ENCODE measurements around the gene COL27A1.

COL27A1 gene

DNA sequence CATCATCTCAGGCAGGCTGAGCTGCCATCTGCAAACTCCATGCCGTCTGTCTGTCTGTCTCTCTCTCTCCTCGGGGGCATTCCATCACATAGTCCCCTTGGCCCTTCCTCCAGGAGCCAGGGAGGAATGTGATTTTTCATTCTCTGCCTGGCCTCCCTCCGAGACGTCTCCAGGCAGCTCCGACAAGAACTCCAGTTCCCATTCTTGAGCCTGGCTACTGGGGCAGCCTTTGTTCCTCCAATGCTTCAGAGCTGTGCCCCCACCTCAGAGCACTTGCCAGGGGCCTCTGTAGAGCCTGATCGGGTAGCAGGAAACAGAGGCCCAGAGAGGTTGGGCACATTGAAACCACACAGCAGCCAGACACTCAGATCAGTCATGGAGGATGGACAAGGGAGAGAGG, 74.0 kb downstream of the COL27A1 start:
- no peaks in the 10 kb centered on the region for H3K36me3 ChIP-seq (ENCODE audit: insufficient read depth, low read length)

DNA sequence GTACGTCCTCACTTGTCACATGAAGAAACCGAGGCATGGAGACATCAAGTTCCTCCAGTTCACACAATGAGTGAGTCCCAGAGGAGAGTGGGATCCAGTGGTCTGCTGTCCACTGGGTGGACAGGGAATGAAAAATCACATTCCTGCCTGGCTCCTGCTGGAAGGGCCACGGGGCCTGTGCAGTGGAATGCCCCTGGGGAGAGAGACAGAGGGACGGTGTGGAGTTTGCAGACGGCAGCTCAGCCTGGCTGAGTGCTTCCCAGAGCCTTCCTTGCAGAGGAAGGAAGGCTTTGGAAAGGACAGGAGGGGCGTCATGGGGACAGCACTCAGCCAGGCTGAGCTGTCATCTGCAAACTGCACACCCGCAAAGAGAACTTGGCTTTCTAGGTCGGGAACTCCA, 74.7 kb downstream of the COL27A1 start:
- no peaks in the 10 kb centered on the region for H3K36me3 ChIP-seq (ENCODE audit: insufficient read depth, low read length)
- H3K9me3 ChIP-seq (ENCODE audit: control insufficient read depth, insufficient read depth, low read length) = no peaks in the 10 kb centered on the region
- peaks cover 27% of the 10 kb centered on the region for H3K4me1 ChIP-seq (ENCODE audit: insufficient read depth, low read length)
- no peak overlapping the region for H3K9ac ChIP-seq (ENCODE audit: low read depth, low read length)

More for the DNA sequence above, 74.0 kb downstream of the COL27A1 start:
- Histone ChIP-seq H3K4me1 (ENCODE audit: insufficient read depth, low read length) (peaks cover 33% of the 10 kb centered on the region), H3K9ac (ENCODE audit: low read depth, low read length) (no peak overlapping the region), H3K9me3 (ENCODE audit: control insufficient read depth, insufficient read depth, low read length) (no peaks in the 10 kb centered on the region)

DNA sequence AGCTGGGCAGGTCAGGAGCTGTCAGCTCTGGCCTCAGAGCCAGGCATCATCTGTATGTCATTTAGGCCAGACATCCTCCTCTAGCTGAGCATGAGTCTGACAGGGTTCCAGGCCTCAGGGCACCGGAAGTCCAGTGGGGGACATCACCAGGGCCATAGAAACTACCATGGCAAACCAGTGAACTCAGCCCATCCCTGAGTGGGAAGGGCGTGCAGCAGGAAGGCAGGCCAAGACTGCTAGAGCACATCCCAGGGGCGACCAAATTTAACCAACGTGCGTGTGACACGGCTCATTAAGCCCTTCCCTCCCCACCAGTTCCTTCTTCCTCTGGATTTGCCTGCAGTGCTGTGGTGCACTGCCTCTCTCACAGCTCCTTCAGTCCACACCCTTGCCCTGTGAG, 75.9 kb downstream of the COL27A1 start:
- H3K9me3 ChIP-seq (ENCODE audit: control insufficient read depth, insufficient read depth, low read length) = no peaks in the 10 kb centered on the region
- peaks cover 17% of the 10 kb centered on the region; the same call in 1 of the 2 replicates for H3K4me1 ChIP-seq (ENCODE audit: insufficient read depth, low read length)
- no peaks in the 10 kb centered on the region for H3K36me3 ChIP-seq (ENCODE audit: insufficient read depth, low read length)
- H3K9ac ChIP-seq (ENCODE audit: low read depth, low read length) = no peak overlapping the region

DNA sequence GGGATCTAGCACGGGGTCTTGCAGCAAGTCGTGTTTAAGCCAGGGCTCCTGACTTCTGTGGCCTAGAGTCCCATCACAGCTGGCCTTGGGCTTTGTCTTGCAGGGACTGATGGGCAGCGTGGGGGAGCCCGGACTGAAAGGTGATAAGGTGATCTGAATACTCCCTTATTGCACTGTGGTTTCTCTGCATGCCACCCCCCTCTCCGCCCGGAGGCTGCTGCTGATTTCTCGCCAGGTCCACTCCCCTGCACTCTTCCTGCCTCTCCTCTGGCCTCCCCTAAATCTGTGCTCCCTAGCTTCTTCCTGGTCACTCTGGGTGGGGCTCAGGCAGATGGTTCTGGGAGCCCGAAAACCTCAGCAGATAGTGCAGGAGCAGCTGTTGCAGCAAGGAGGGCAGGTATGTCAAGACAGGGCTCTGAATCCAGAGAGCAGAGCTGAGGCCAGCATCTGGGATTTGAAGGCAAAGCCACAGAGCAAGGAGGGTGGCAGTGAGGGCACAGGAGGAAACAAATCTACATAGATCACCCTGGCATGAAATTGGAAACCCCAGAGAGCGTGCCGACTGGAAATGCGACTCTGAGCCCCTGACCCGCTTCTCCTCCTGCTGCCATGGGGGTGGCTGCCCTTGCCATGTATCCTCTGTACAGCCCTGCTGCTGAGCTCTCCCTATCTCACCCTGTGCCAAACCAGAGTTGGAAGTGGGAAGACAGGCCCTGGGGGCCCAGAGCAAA, 76.5 kb downstream of the COL27A1 start:
- H3K36me3 ChIP-seq (ENCODE audit: insufficient read depth, low read length) = no peaks in the 10 kb centered on the region
- H3K4me1 ChIP-seq (ENCODE audit: insufficient read depth, low read length) = peaks cover 17% of the 10 kb centered on the region; the same call in 1 of the 2 replicates
- H3K9me3 ChIP-seq (ENCODE audit: control insufficient read depth, insufficient read depth, low read length) = no peaks in the 10 kb centered on the region
- no peak overlapping the region for H3K9ac ChIP-seq (ENCODE audit: low read depth, low read length)

DNA sequence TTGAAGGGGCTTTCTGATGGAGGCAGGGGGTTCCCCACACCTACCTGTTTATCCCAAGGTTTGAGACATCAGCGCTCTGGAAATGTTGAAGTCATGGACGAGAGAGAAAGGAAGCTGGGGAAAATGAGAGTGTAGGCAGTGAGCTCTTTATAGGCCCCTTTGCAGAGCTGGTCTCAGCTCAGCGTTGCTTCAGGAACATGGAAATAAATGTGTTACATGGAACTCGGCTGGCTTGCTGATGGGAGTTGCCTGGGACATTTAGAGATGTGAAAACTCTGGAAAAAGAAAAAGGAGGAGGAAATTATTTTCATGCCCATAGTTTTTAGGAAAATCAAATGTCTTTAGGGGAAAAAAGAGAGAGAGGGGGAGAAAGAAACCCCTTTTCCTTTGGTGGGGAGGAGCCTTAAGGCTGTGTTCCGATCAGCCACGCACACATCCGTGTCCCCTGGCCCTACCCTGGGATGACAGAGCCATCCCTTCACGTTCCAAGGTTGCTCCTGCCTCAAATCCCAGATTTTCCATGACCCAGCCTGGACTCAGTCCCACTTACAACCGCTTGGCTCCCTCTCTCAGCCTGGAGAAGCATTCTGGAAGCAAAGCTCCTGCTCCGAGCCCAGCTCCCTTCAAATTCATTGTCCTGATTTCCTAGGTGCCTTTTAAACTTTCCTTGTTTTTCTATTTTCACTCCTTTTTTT, 78.3 kb downstream of the COL27A1 start:
- H3K4me1 ChIP-seq (ENCODE audit: insufficient read depth, low read length) = peaks cover 13% of the 10 kb centered on the region; the same call in 1 of the 2 replicates
- no peak overlapping the region for H3K9ac ChIP-seq (ENCODE audit: low read depth, low read length)

DNA sequence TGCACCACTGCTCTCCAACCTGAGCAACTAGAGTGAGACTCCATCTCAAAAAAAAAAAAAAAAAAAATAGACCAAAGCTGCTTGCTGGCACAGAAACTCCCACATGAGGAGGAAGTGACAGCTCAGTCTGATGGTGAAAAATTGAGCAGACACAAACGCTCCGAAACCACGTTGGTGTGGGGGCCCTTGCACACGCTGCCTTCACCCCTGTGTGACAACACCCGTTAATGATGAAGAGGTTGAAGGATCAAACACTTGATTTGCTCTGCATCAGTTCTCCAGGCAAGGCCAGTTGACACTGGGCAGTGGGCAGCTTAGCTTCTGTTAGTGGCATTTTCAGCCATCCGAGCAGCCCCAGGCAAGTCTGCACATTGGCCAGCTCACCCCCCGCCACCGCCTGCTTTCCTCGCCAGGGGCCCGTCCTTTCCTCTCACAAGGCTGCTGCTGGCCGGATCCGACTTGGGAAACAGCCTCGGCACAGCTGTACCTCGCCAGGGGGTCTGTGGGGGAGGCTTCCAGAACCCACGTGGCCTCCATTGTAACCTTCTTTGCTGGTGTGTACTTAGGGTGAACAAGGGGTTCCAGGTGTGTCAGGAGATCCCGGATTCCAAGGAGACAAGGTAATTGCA, 79.8 kb downstream of the COL27A1 start:
- Histone ChIP-seq H3K9ac (ENCODE audit: low read depth, low read length) (no peak overlapping the region), H3K9me3 (ENCODE audit: control insufficient read depth, insufficient read depth, low read length) (no peaks in the 10 kb centered on the region), H3K4me1 (ENCODE audit: insufficient read depth, low read length) (peaks cover 3% of the 10 kb centered on the region; the same call in 1 of the 2 replicates), H3K36me3 (ENCODE audit: insufficient read depth, low read length) (no peaks in the 10 kb centered on the region)

More for the DNA sequence above, 78.3 kb downstream of the COL27A1 start:
- Histone ChIP-seq H3K9me3 (ENCODE audit: control insufficient read depth, insufficient read depth, low read length) (no peaks in the 10 kb centered on the region), H3K36me3 (ENCODE audit: insufficient read depth, low read length) (no peaks in the 10 kb centered on the region)

DNA sequence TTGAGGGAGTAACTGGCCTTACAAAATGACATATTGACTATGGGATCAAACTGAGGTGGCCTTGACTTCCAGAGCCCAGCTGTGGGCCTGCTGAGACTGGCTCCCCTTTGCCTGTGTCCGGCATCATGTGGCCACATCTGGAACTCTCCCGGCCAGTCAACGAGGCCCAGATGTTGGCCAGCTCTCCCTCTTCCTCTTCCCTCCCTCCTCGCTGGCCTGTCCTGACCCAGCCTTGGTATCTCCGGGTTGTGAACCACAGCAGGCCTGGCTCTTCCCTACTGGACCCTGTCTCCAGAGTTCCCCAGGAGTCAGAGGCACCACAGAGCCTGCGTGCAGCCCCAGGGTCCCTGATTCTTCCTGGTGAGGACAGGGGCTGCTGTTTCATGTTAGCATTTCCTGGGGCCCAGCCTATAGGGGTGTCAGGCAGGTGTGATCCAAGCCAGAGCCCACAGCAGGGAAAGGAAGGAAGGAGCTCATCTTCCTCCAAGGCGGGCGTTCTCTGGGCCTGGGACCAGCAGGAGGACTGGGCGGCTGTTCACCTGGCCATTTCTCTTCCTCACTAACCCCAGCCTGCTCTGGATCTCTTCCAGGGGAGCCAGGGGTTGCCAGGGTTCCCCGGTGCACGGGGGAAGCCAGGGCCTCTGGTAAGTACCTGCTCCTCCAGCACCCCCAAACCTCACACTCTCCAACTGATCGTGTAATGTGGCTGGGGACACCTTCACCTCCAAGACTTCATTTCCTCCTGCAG, 81.2 kb downstream of the COL27A1 start:
- H3K9ac ChIP-seq (ENCODE audit: low read depth, low read length) = no peak overlapping the region
- no peaks in the 10 kb centered on the region for H3K36me3 ChIP-seq (ENCODE audit: insufficient read depth, low read length)
- peaks cover 3% of the 10 kb centered on the region; the same call in 1 of the 2 replicates for H3K4me1 ChIP-seq (ENCODE audit: insufficient read depth, low read length)
- no peaks in the 10 kb centered on the region for H3K9me3 ChIP-seq (ENCODE audit: control insufficient read depth, insufficient read depth, low read length)

DNA sequence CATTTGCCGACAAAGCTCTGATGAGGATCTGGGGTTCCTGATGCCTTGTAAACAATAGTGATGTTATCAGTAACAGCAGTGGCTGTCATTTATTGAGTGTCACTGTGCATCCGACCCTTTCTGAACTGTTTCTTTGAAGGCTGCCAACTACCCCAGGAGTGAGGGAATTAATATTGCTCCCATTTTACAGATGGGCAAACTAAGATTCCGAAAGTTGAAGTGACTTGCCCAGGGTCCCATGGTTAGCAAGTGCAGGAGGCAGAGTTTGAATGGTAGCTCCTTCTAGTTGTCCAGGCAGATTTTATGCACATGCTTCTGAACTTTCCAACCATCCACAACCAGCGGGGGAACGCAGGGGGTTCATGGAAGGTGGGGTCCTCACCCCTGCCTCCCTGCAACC, 81.9 kb downstream of the COL27A1 start:
- Histone ChIP-seq H3K36me3 (ENCODE audit: insufficient read depth, low read length) (no peaks in the 10 kb centered on the region), H3K9ac (ENCODE audit: low read depth, low read length) (no peak overlapping the region), H3K9me3 (ENCODE audit: control insufficient read depth, insufficient read depth, low read length) (no peaks in the 10 kb centered on the region)

DNA sequence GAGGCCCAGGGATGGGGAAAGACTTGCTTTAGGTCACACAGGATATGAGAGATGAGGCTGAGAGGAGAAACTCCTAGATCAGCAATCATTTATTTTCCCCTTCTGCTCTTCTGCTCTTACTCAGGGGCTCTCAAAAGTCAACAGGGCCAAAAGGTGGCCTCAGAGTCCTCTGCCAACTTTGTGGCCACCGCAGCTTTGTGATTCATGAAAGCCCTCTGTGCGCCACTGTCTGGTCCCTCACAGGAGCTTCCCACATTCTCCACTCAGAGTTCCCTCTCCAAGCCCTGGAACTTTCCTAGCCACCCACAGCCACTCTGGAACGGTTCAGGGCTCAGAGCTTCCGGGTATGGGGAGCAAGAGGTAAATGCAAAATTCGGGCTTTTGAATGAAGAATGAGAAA, 82.4 kb downstream of the COL27A1 start:
- H3K36me3 ChIP-seq (ENCODE audit: insufficient read depth, low read length) = no peaks in the 10 kb centered on the region
- H3K4me1 ChIP-seq (ENCODE audit: insufficient read depth, low read length) = peaks cover 3% of the 10 kb centered on the region; the same call in 1 of the 2 replicates
- no peak overlapping the region for H3K9ac ChIP-seq (ENCODE audit: low read depth, low read length)
- H3K9me3 ChIP-seq (ENCODE audit: control insufficient read depth, insufficient read depth, low read length) = no peaks in the 10 kb centered on the region

More for the DNA sequence above, 81.9 kb downstream of the COL27A1 start:
- H3K4me1 ChIP-seq (ENCODE audit: insufficient read depth, low read length) = peaks cover 3% of the 10 kb centered on the region; the same call in 1 of the 2 replicates

DNA sequence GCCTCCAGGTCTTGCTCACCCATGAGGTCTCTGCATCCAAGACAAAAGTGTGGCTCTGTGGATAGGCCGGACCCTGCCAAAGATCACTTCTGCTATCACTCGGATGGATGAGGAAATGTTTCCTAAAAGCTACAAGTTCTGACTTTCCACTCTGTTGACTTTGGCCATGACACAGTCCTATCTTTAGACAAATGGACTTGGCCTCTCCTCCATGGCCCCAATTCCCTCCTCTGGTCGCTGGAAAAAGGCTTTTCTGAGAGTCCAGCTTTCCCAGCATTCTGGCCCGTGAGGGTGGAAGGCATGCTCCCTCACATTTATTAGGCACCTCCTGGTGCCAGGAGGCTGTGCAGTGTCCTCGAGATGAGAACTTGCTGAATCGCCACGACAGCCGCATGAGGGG, 83.1 kb downstream of the COL27A1 start:
- no peak overlapping the region for H3K9ac ChIP-seq (ENCODE audit: low read depth, low read length)
- H3K36me3 ChIP-seq (ENCODE audit: insufficient read depth, low read length) = no peaks in the 10 kb centered on the region
- H3K9me3 ChIP-seq (ENCODE audit: control insufficient read depth, insufficient read depth, low read length) = no peaks in the 10 kb centered on the region
- H3K4me1 ChIP-seq (ENCODE audit: insufficient read depth, low read length) = peaks cover 3% of the 10 kb centered on the region; the same call in 1 of the 2 replicates

DNA sequence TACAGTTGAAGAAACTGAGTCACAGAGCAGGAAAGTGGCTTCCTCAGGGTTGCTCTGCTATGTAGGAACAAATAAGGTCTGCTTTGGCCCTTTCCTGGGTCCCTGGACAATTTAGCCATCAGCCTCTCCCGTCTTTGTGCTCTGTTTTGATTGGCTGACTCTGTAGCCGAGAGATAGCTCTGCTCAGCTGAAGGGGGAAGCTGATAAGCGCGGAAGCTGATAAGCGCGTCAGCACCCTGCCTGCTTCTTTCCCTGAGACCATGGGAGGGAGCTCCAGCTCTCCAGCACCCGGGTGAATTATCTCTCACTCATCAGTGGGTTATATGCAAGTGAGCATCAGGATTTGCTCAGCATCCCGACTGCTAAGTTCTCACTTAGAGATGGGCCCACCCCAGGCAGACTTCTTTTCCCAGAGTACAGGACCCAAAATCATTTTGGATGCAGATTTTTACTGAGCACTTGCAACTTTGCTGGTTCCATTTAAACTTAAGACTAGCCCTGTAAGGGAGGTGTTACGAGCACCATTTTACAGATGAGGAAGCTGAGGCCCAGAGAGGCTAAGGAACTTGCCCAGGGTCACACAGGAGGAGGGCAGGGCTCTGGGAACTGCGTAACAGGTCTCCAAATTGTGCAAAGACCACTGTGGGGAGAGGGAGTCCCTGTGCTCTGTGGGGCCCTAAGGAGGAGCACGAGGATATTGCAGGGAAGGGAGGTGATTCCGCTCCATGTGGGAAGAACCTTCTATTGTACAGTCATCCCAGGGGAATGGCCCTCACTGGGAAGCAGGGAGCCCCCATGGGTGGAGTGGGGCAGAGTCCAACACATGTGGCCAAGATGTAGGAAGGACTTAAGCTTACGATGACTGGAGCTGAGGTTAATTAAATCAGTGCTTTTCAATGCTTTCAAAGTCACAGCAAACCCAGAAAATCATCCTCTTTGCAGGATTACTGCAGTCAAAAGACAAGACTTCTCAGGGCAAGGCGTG, 83.8 kb downstream of the COL27A1 start:
- H3K4me1 ChIP-seq (ENCODE audit: insufficient read depth, low read length) = peaks cover 3% of the 10 kb centered on the region; the same call in 1 of the 2 replicates
- no peaks in the 10 kb centered on the region for H3K9me3 ChIP-seq (ENCODE audit: control insufficient read depth, insufficient read depth, low read length)
- no peak overlapping the region for H3K9ac ChIP-seq (ENCODE audit: low read depth, low read length)
- no peaks in the 10 kb centered on the region for H3K36me3 ChIP-seq (ENCODE audit: insufficient read depth, low read length)

DNA sequence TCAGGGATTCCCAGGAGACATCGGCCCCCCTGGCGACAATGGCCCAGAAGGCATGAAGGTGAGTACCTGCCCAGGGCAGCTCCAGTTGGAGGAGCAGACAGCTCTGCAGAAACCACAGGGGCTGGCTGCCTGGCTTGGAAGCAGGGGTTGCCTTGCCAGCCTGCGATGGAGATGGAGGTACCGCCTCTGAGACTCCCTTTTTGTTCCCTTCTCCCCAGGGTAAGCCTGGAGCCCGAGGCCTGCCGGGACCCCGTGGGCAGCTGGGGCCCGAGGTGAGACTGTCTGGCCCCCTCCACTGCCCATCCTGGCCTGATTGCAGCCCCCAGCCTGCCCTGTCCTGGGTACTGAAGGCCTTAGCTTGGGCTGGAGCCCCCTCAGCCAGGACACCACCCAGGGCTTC, 84.9 kb downstream of the COL27A1 start:
- Histone ChIP-seq H3K9me3 (ENCODE audit: control insufficient read depth, insufficient read depth, low read length) (no peaks in the 10 kb centered on the region), H3K9ac (ENCODE audit: low read depth, low read length) (no peak overlapping the region), H3K4me1 (ENCODE audit: insufficient read depth, low read length) (no peaks in the 10 kb centered on the region; the same call in 1 of the 2 replicates), H3K36me3 (ENCODE audit: insufficient read depth, low read length) (no peaks in the 10 kb centered on the region)

All from ES-I3 (cell line).